ENCODE results near the gene DCLK3. TPM values are rescaled to one million over a fixed set of nuclear protein-coding genes. Genes with fewer than 3 reads are reported as not detected.

Gene DCLK3
- total RNA-seq, 1 experiment from 2014 or later = 1.4 TPM

DNA sequence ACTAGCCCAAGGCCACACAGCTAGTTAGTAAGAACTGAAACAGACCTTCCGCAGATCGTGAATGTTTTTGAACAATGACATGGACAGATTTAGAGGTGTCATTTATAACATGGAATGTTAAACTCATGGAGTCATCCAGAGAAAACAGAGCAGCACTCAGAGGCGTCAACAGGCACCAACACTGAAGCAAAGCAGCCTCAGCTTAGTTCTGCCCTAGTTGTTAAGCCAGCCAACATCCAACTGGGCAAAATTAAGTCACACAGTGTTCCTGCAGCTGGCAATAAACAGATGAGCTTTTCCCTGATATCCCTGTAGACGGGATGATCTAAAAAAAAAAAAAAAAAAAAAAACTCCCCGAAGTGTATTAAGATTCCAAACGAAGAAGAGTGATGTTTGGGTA is 13.6 kb downstream of the DCLK3 start:
- Histone ChIP-seq H3K27me3 (ENCODE audit: insufficient read depth, low read length) (no peaks in the 10 kb centered on the region), H3K27ac (ENCODE audit: insufficient read length, low read depth, low read length) (no peak overlapping the region)

More for the DNA sequence above, 13.6 kb downstream of the DCLK3 start:
- Histone ChIP-seq H4K20me1 (ENCODE audit: control insufficient read depth, insufficient read depth, insufficient read length) (no peaks in the 10 kb centered on the region), H3K9ac (ENCODE audit: extremely low read depth, insufficient read length, low read length) (no peak overlapping the region), H2BK15ac (ENCODE audit: low read depth, low read length) (no peak overlapping the region), H3K79me2 (ENCODE audit: insufficient read depth, low read length) (no peaks in the 10 kb centered on the region), H3K4ac (ENCODE audit: low read depth, low read length) (no peak overlapping the region), H2BK120ac (ENCODE audit: low read depth, low read length, poor library complexity, severe bottlenecking) (no peak overlapping the region), H4K5ac (ENCODE audit: insufficient read length, low read depth, low read length) (no peak overlapping the region), H4K91ac (ENCODE audit: insufficient read length, low read depth, low read length) (no peak overlapping the region), H2AFZ (ENCODE audit: low read length) (no peak overlapping the region), H3K18ac (ENCODE audit: insufficient read length, low read depth, low read length) (no peak overlapping the region), H3K4me2 (ENCODE audit: insufficient read depth, insufficient read length, low read length) (no peak overlapping the region), H3K23ac (ENCODE audit: insufficient read length, low read depth, low read length) (no peak overlapping the region), H3K14ac (ENCODE audit: insufficient read depth, low read length) (no peak overlapping the region), H2BK12ac (ENCODE audit: insufficient read length, low read depth, low read length) (no peak overlapping the region), H3T11ph (ENCODE audit: low read length) (no peak overlapping the region), H4K8ac (replicated peaks; ENCODE audit: insufficient read length, low read depth, low read length) (no peak overlapping the region), H2BK5ac (ENCODE audit: insufficient read length, low read length) (no peak overlapping the region), H3K23me2 (ENCODE audit: insufficient read length, low read depth, low read length, poor library complexity, severe bottlenecking) (no peaks in the 10 kb centered on the region), H2AK5ac (ENCODE audit: insufficient read length, low read length) (no peak overlapping the region), H3K56ac (ENCODE audit: insufficient read length, low read depth, low read length) (no peak overlapping the region), H2BK20ac (ENCODE audit: low read depth, low read length, poor library complexity, severe bottlenecking) (no peak overlapping the region), H3K9me3 (ENCODE audit: control insufficient read depth, low read depth, low read length) (no peaks in the 10 kb centered on the region), H3K4me1 (ENCODE audit: insufficient read depth, low read length) (no peaks in the 10 kb centered on the region; the same call in 1 of the 2 replicates), H3K79me1 (ENCODE audit: insufficient read depth, low read depth, low read length, poor library complexity, severe bottlenecking) (no peaks in the 10 kb centered on the region)
- no peaks in the 10 kb centered on the region; a peak in 1 of 7 replicates for H3K36me3 Mint-ChIP-seq (ENCODE audit: insufficient read depth in 1 of 3, low read depth in 3 of 3)
- no CpG with 5 or more reads among the region's 6 CpGs for WGBS (ENCODE audit: extremely low coverage, insufficient read length, low lambda C conversion rate)
- H3K27ac Mint-ChIP-seq = no peak overlapping the region
- TF ChIP-seq, protein P1, sequence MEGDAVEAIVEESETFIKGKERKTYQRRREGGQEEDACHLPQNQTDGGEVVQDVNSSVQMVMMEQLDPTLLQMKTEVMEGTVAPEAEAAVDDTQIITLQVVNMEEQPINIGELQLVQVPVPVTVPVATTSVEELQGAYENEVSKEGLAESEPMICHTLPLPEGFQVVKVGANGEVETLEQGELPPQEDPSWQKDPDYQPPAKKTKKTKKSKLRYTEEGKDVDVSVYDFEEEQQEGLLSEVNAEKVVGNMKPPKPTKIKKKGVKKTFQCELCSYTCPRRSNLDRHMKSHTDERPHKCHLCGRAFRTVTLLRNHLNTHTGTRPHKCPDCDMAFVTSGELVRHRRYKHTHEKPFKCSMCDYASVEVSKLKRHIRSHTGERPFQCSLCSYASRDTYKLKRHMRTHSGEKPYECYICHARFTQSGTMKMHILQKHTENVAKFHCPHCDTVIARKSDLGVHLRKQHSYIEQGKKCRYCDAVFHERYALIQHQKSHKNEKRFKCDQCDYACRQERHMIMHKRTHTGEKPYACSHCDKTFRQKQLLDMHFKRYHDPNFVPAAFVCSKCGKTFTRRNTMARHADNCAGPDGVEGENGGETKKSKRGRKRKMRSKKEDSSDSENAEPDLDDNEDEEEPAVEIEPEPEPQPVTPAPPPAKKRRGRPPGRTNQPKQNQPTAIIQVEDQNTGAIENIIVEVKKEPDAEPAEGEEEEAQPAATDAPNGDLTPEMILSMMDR (conservative IDR thresholded peaks at IDR 0.05) = no peak
- H3K27me3 Mint-ChIP-seq (ENCODE audit: low read depth) = no peaks in the 10 kb centered on the region; the same call in 1 of the 2 replicates
- no peak for DNase-seq
- H3K4me1 Mint-ChIP-seq = peaks cover 10 to 11% of the 10 kb centered on the region in 2 experiments
- H3K4me3 Mint-ChIP-seq = no peak overlapping the region
- H3K9me3 Mint-ChIP-seq = peaks cover 0 to 3% of the 10 kb centered on the region in 2 experiments; a peak in 2 of 5 replicates

All from H9 (cell line).